Fibroblast of mammary gland (primary cell): ENCODE data around the gene PIK3C2B.

ENCODE experiments used
- DNase-seq: peaks from one replicate; pipeline ENCODE4 v3.0.0-alpha.2; 2010; ENCODE audit warnings: low read depth
- H3K4me3 ChIP-seq: 2 replicates; pipeline ENCODE4 v1.5.1; 2011; ENCODE audit warnings: low read depth, mild to moderate bottlenecking, low read length, moderate library complexity; ENCODE audit not compliant: control insufficient read depth
- CTCF ChIP-seq: conservative IDR thresholded peaks from 2 replicates; pipeline ENCODE4 v1.5.1; 2011; ENCODE audit warnings: low read depth, low read length, inconsistent platforms; ENCODE audit not compliant: control insufficient read depth, insufficient read depth

PIK3C2B gene

GRCh38 chr1:204499511-204500468 lies 5.2 kb upstream of the PIK3C2B start:
- no peak for TF ChIP-seq CTCF
- DNase-seq: no peak
- H3K4me3 ChIP-seq: no peak overlapping the region

GRCh38 chr1:204498981-204499380 lies 4.4 kb upstream of the PIK3C2B start:
- no peak overlapping the region for H3K4me3 ChIP-seq
- DNase-seq: no peak
- no peak for TF ChIP-seq CTCF

- no peak for TF ChIP-seq CTCF
- no peak overlapping the region for H3K4me3 ChIP-seq
- DNase-seq: no peak
Observed at GRCh38 chr1:204495777-204496176, 1.2 kb upstream of the PIK3C2B start.

- TF ChIP-seq CTCF: no peak
- no peak for DNase-seq
- peak overlapping the region; percentile 58 for H3K4me3 ChIP-seq
Observed at GRCh38 chr1:204495078-204495753, 611 bp upstream of the PIK3C2B start.

GRCh38 chr1:204493984-204494280 lies 673 bp downstream of the PIK3C2B start:
- TF ChIP-seq CTCF: no peak
- peak overlapping the region; percentile 58 for H3K4me3 ChIP-seq
- peak; percentile 11 for DNase-seq

- peak; percentile 66 for DNase-seq
- peak overlapping the region; percentile 58 for H3K4me3 ChIP-seq
- TF ChIP-seq CTCF: no peak
Observed at GRCh38 chr1:204493145-204493983, 1.2 kb downstream of the PIK3C2B start.
